ENCODE measurements around the gene ZNF273.
A peak's percentile ranks its signal among the peaks of the same experiment; 100 is the strongest.
"Not testable (repeated sequence)": the region's sequence is repeated elsewhere in the genome, so short reads cannot be mapped to it uniquely, and the experiment has no call there.

The ZNF273 gene

GRCh38 chr7:64934478-64934877 lies 31.4 kb downstream of the ZNF273 start:
- WGBS, 2 donors (ENCODE audit: extremely low coverage in 2 of 2, insufficient read length in 2 of 2, insufficient replicate concordance in 1 of 2) = no CpG with 5 or more reads among the region's 1 CpG

GRCh38 chr7:64938540-64938939 lies 35.5 kb downstream of the ZNF273 start:
- no peak overlapping the region for H2AK5ac ChIP-seq (ENCODE audit: low read depth, low read length)
- H2BK15ac ChIP-seq (ENCODE audit: low read length) = no peak overlapping the region
- peaks cover 0 to 9% of the 10 kb centered on the region in 2 donors for H3K36me3 ChIP-seq (replicated peaks in 1 of 2; ENCODE audit: control insufficient read depth in 2 of 2, insufficient read depth in 2 of 2, low read length in 2 of 2)
- no peak overlapping the region for H3K4me3 ChIP-seq (ENCODE audit: low read length in 2 of 2)
- no peak overlapping the region for H3K27ac ChIP-seq (replicated peaks; ENCODE audit: low read length)
- no peak overlapping the region for H2BK12ac ChIP-seq (ENCODE audit: low read length)
- no peak overlapping the region for H4K8ac ChIP-seq (ENCODE audit: low read depth, low read length)
- no peak overlapping the region for H3K9ac ChIP-seq (ENCODE audit: low read depth, low read length, poor library complexity)
- H3K14ac ChIP-seq (ENCODE audit: low read length) = no peak overlapping the region
- no peak overlapping the region for H3K18ac ChIP-seq (ENCODE audit: low read length)
- H3K79me1 ChIP-seq (ENCODE audit: low read depth, low read length) = no peaks in the 10 kb centered on the region
- H3K27me3 ChIP-seq (ENCODE audit: control insufficient read depth in 3 of 3, insufficient read depth in 3 of 3, low read depth in 1 of 3, low read length in 3 of 3) = no peaks in the 10 kb centered on the region
- no peak overlapping the region for H4K91ac ChIP-seq (ENCODE audit: low read depth, low read length, poor library complexity)
- no peak overlapping the region for H2BK120ac ChIP-seq (ENCODE audit: low read depth, low read length)
- H3K4me1 ChIP-seq (ENCODE audit: control insufficient read depth in 2 of 2, insufficient read depth in 1 of 2, low read depth in 1 of 2, low read length in 2 of 2) = no peaks in the 10 kb centered on the region
- no peak overlapping the region for H3K4me2 ChIP-seq (ENCODE audit: insufficient read depth, low read length, poor library complexity, severe bottlenecking)
- no peak for DNase-seq (ENCODE audit: low spot score)
- no peak overlapping the region for H2AFZ ChIP-seq (ENCODE audit: low read length)
- H2BK5ac ChIP-seq (ENCODE audit: low read length) = no peak overlapping the region
- no CpG with 5 or more reads among the region's 1 CpG for WGBS, 2 donors (ENCODE audit: extremely low coverage in 2 of 2, insufficient read length in 2 of 2, insufficient replicate concordance in 1 of 2)
- H3K23ac ChIP-seq (ENCODE audit: low read depth, low read length, poor library complexity) = no peak overlapping the region
- peaks cover 0 to 18% of the 10 kb centered on the region in 2 donors for H3K9me3 ChIP-seq (replicated peaks in 1 of 2; ENCODE audit: control insufficient read depth in 2 of 2, insufficient read depth in 1 of 2, low read depth in 1 of 2, low read length in 2 of 2)
- no peak overlapping the region for H3K4ac ChIP-seq (ENCODE audit: low read length)

More at GRCh38 chr7:64934478-64934877, 31.4 kb downstream of the ZNF273 start:
- H2AFZ ChIP-seq (ENCODE audit: low read length) = no peak overlapping the region
- no peak overlapping the region for H4K91ac ChIP-seq (ENCODE audit: low read depth, low read length, poor library complexity)
- H3K9me3 ChIP-seq (replicated peaks in 1 of 2; ENCODE audit: control insufficient read depth in 2 of 2, insufficient read depth in 1 of 2, low read depth in 1 of 2, low read length in 2 of 2) = peaks cover 0 to 46% of the 10 kb centered on the region in 2 donors
- H2AK5ac ChIP-seq (ENCODE audit: low read depth, low read length) = no peak overlapping the region
- no peaks in the 10 kb centered on the region for H3K4me1 ChIP-seq (ENCODE audit: control insufficient read depth in 2 of 2, insufficient read depth in 1 of 2, low read depth in 1 of 2, low read length in 2 of 2)
- no peaks in the 10 kb centered on the region for H3K79me1 ChIP-seq (ENCODE audit: low read depth, low read length)
- H3K27ac ChIP-seq (replicated peaks; ENCODE audit: low read length) = no peak overlapping the region
- no peak overlapping the region for H3K4ac ChIP-seq (ENCODE audit: low read length)
- no peak overlapping the region for H4K8ac ChIP-seq (ENCODE audit: low read depth, low read length)
- H2BK5ac ChIP-seq (ENCODE audit: low read length) = no peak overlapping the region
- H3K27me3 ChIP-seq (ENCODE audit: control insufficient read depth in 3 of 3, insufficient read depth in 3 of 3, low read depth in 1 of 3, low read length in 3 of 3) = no peaks in the 10 kb centered on the region
- no peak overlapping the region for H2BK120ac ChIP-seq (ENCODE audit: low read depth, low read length)
- no peak overlapping the region for H2BK12ac ChIP-seq (ENCODE audit: low read length)
- H3K18ac ChIP-seq (ENCODE audit: low read length) = no peak overlapping the region
- H3K4me2 ChIP-seq (ENCODE audit: insufficient read depth, low read length, poor library complexity, severe bottlenecking) = no peak overlapping the region
- no peak overlapping the region for H2BK15ac ChIP-seq (ENCODE audit: low read length)
- H3K23ac ChIP-seq (ENCODE audit: low read depth, low read length, poor library complexity) = no peak overlapping the region
- peaks cover 0 to 26% of the 10 kb centered on the region in 2 donors for H3K36me3 ChIP-seq (replicated peaks in 1 of 2; ENCODE audit: control insufficient read depth in 2 of 2, insufficient read depth in 2 of 2, low read length in 2 of 2)
- no peak for DNase-seq (ENCODE audit: low spot score)
- H3K9ac ChIP-seq (ENCODE audit: low read depth, low read length, poor library complexity) = no peak overlapping the region
- H3K14ac ChIP-seq (ENCODE audit: low read length) = no peak overlapping the region
- no peak overlapping the region for H3K4me3 ChIP-seq (ENCODE audit: low read length in 2 of 2)

DNA sequence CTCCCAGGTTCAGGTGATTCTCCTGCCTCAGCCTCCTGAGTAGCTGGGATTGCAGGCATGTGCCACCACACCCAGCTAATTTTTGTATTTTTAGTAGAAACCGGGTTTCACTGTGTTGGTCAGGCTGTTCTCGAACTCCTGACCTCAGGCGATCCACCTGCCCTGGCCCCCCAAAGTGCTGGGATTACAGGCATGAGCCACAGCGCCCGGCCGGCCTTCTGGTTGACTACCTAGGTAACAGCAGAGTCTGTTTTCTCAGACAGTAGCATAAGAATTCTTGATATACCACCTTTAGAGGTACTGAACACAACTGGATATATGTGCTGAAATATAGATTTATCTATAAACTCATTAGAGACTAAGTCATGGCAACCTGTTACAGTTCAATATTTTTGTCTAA lies 36.9 kb downstream of the ZNF273 start:
- DNase-seq (ENCODE audit: low spot score); H3K4me1 ChIP-seq (ENCODE audit: control insufficient read depth in 2 of 2, insufficient read depth in 1 of 2, low read depth in 1 of 2, low read length in 2 of 2); H2AFZ ChIP-seq (ENCODE audit: low read length); H3K4me2 ChIP-seq (ENCODE audit: insufficient read depth, low read length, poor library complexity, severe bottlenecking); H2BK5ac ChIP-seq (ENCODE audit: low read length); H2BK12ac ChIP-seq (ENCODE audit: low read length); H3K4me3 ChIP-seq (ENCODE audit: low read length in 2 of 2); H3K18ac ChIP-seq (ENCODE audit: low read length); H4K91ac ChIP-seq (ENCODE audit: low read depth, low read length, poor library complexity); H3K4ac ChIP-seq (ENCODE audit: low read length); H3K23ac ChIP-seq (ENCODE audit: low read depth, low read length, poor library complexity); H3K27me3 ChIP-seq (ENCODE audit: control insufficient read depth in 3 of 3, insufficient read depth in 3 of 3, low read depth in 1 of 3, low read length in 3 of 3); H4K8ac ChIP-seq (ENCODE audit: low read depth, low read length); H2BK15ac ChIP-seq (ENCODE audit: low read length); H3K79me1 ChIP-seq (ENCODE audit: low read depth, low read length); H2AK5ac ChIP-seq (ENCODE audit: low read depth, low read length); H2BK120ac ChIP-seq (ENCODE audit: low read depth, low read length); H3K27ac ChIP-seq (replicated peaks; ENCODE audit: low read length); H3K36me3 ChIP-seq (replicated peaks in 1 of 2; ENCODE audit: control insufficient read depth in 2 of 2, insufficient read depth in 2 of 2, low read length in 2 of 2); H3K9ac ChIP-seq (ENCODE audit: low read depth, low read length, poor library complexity); H3K14ac ChIP-seq (ENCODE audit: low read length); H3K9me3 ChIP-seq (replicated peaks in 1 of 2; ENCODE audit: control insufficient read depth in 2 of 2, insufficient read depth in 1 of 2, low read depth in 1 of 2, low read length in 2 of 2): not testable (repeated sequence)
- no CpG with 5 or more reads among the region's 6 CpGs for WGBS, 2 donors (ENCODE audit: extremely low coverage in 2 of 2, insufficient read length in 2 of 2, insufficient replicate concordance in 1 of 2)

DNA sequence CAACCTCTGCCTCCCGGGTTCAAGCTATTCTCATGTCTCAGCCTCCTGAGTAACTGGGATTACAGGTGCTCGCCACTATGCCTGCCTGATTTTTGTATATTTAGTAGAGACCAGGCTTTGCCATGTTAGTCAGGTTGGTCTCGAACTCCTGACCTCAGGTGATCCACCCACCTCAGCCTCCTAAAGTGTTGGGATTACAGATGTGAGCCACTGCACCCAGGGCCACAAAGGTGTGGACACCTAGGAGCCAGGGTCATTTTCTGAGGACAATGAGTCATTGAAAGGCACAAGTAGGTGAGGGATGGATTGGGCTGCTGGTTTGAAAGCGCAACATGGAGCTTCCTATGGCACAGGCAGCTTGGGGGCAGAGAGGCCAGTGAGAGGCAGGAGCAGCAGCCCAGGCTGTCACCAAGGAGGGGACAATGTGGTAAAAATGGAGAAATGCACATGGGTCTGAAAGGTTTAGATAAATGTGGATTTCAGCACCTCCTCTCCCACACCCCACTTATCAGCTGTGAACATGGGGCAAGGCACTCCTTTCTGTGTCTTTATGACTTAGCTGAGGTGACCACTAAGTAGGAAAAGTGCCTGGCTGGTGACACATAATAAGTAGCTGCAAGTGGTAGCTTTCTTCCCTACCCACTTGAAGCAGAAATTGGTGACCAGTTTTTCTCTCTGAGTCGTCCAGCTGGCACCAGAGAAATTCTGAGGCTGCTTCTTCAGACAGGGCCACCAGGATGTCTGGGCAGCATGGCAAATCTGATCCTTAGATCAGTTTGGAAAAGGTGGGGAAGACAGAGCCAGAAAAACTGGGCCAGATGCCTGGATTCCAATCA lies 41.8 kb downstream of the ZNF273 start:
- H4K91ac ChIP-seq (ENCODE audit: low read depth, low read length, poor library complexity); H3K9me3 ChIP-seq (replicated peaks in 1 of 2; ENCODE audit: control insufficient read depth in 2 of 2, insufficient read depth in 1 of 2, low read depth in 1 of 2, low read length in 2 of 2); H2AFZ ChIP-seq (ENCODE audit: low read length); H3K4me2 ChIP-seq (ENCODE audit: insufficient read depth, low read length, poor library complexity, severe bottlenecking); H2AK5ac ChIP-seq (ENCODE audit: low read depth, low read length); H3K4me3 ChIP-seq (ENCODE audit: low read length in 2 of 2); H3K36me3 ChIP-seq (replicated peaks in 1 of 2; ENCODE audit: control insufficient read depth in 2 of 2, insufficient read depth in 2 of 2, low read length in 2 of 2); H2BK5ac ChIP-seq (ENCODE audit: low read length); DNase-seq (ENCODE audit: low spot score); H2BK15ac ChIP-seq (ENCODE audit: low read length); H4K8ac ChIP-seq (ENCODE audit: low read depth, low read length); H3K23ac ChIP-seq (ENCODE audit: low read depth, low read length, poor library complexity); H2BK120ac ChIP-seq (ENCODE audit: low read depth, low read length); H3K79me1 ChIP-seq (ENCODE audit: low read depth, low read length); H3K27ac ChIP-seq (replicated peaks; ENCODE audit: low read length); H3K4ac ChIP-seq (ENCODE audit: low read length); H2BK12ac ChIP-seq (ENCODE audit: low read length); H3K4me1 ChIP-seq (ENCODE audit: control insufficient read depth in 2 of 2, insufficient read depth in 1 of 2, low read depth in 1 of 2, low read length in 2 of 2); H3K18ac ChIP-seq (ENCODE audit: low read length); H3K9ac ChIP-seq (ENCODE audit: low read depth, low read length, poor library complexity): not testable (repeated sequence)
- WGBS, 2 donors (ENCODE audit: extremely low coverage in 2 of 2, insufficient read length in 2 of 2, insufficient replicate concordance in 1 of 2) = no CpG with 5 or more reads among the region's 5 CpGs
- H3K14ac ChIP-seq (ENCODE audit: low read length) = peak overlapping the region; percentile 8
- H3K27me3 ChIP-seq (ENCODE audit: control insufficient read depth in 3 of 3, insufficient read depth in 3 of 3, low read depth in 1 of 3, low read length in 3 of 3) = peaks cover 0 to 25% (median 11%) of the 10 kb centered on the region in 3 experiments
